Progenitor cell of endocrine pancreas (in vitro differentiated cells): ENCODE results near the gene FZD10. TPM values are rescaled to one million over a fixed set of nuclear protein-coding genes. Genes with fewer than 3 reads are reported as not detected.

Source experiments
- DNase-seq: peaks from one replicate; pipeline ENCODE4 v3.0.0; 2021; ENCODE audit warnings: low spot score; ENCODE audit not compliant: unreplicated experiment
- H3K27ac Mint-ChIP-seq: 2 replicates; pipeline ENCODE4 v1.8.0; 2021; ENCODE audit warnings: mild to moderate bottlenecking, moderate library complexity, mixed read lengths
- H3K27me3 Mint-ChIP-seq: 2 replicates; pipeline ENCODE4 v1.8.0; 2021; ENCODE audit warnings: mixed read lengths
- H3K36me3 Mint-ChIP-seq: 2 replicates; pipeline ENCODE4 v1.8.0; 2022; ENCODE audit warnings: mixed read lengths; ENCODE audit not compliant: insufficient read depth
- H3K4me1 Mint-ChIP-seq: 2 replicates; pipeline ENCODE4 v1.8.0; 2021; ENCODE audit warnings: low read depth, mixed read lengths
- H3K4me3 Mint-ChIP-seq: 2 replicates; pipeline ENCODE4 v1.8.0; 2021; ENCODE audit warnings: low read depth, mild to moderate bottlenecking, moderate library complexity, mixed read lengths
- H3K9me3 Mint-ChIP-seq: 2 replicates; pipeline ENCODE4 v1.8.0; 2021; ENCODE audit warnings: low read depth, mixed read lengths
- CTCF ChIP-seq: fragments of 200-600 bp; sonication (generic); IDR thresholded peaks from one replicate; pipeline ENCODE4 v1.5.0; 2021; ENCODE audit warnings: antibody characterized with exemption, mild to moderate bottlenecking; ENCODE audit not compliant: unreplicated experiment
- total RNA-seq: library from RNA; stranded (reverse); gene quantifications from 2 replicates; pipeline ENCODE4 v1.2.1, GENCODE V29; 2021

FZD10 gene
- total RNA-seq, 1 donor from 2014 or later: 0.24 TPM

- no peaks in the 10 kb centered on the region for H3K4me1 Mint-ChIP-seq
- H3K36me3 Mint-ChIP-seq: no peaks in the 10 kb centered on the region
- no peak overlapping the region for H3K4me3 Mint-ChIP-seq
- H3K27ac Mint-ChIP-seq: no peak overlapping the region
- H3K9me3 Mint-ChIP-seq: no peaks in the 10 kb centered on the region
- DNase-seq: no peak
- TF ChIP-seq CTCF: no peak
- H3K27me3 Mint-ChIP-seq: peaks cover 48% of the 10 kb centered on the region
These were observed 39.9 kb upstream of the FZD10 start for GRCh38 chr12:130122356-130122755.

GRCh38 chr12:130124106-130124505 lies 38.2 kb upstream of the FZD10 start:
- Mint-ChIP-seq H3K27me3 (peaks cover 44% of the 10 kb centered on the region), H3K36me3 (no peaks in the 10 kb centered on the region), H3K4me1 (no peaks in the 10 kb centered on the region)

GRCh38 chr12:130124605-130125244 lies 37.5 kb upstream of the FZD10 start:
- Mint-ChIP-seq H3K4me1 (no peaks in the 10 kb centered on the region), H3K27ac (no peak overlapping the region), H3K9me3 (no peaks in the 10 kb centered on the region), H3K27me3 (peaks cover 46% of the 10 kb centered on the region), H3K4me3 (no peak overlapping the region), H3K36me3 (no peaks in the 10 kb centered on the region)
- no peak for TF ChIP-seq CTCF
- DNase-seq: no peak

More at GRCh38 chr12:130124106-130124505, 38.2 kb upstream of the FZD10 start:
- H3K27ac Mint-ChIP-seq: no peak overlapping the region
- no peak for TF ChIP-seq CTCF
- DNase-seq: no peak
- no peak overlapping the region for H3K4me3 Mint-ChIP-seq
- H3K9me3 Mint-ChIP-seq: no peaks in the 10 kb centered on the region

GRCh38 chr12:130126023-130126432 lies 36.2 kb upstream of the FZD10 start:
- no peak for TF ChIP-seq CTCF
- peaks cover 44% of the 10 kb centered on the region for H3K27me3 Mint-ChIP-seq
- H3K4me1 Mint-ChIP-seq: no peaks in the 10 kb centered on the region
- H3K9me3 Mint-ChIP-seq: no peaks in the 10 kb centered on the region
- H3K4me3 Mint-ChIP-seq: no peak overlapping the region
- no peak for DNase-seq
- no peak overlapping the region for H3K27ac Mint-ChIP-seq
- no peaks in the 10 kb centered on the region for H3K36me3 Mint-ChIP-seq

- Mint-ChIP-seq H3K9me3 (no peaks in the 10 kb centered on the region), H3K27ac (no peak overlapping the region)
- no peak for DNase-seq
These were observed 34.7 kb upstream of the FZD10 start for GRCh38 chr12:130127532-130127911.

More at GRCh38 chr12:130127532-130127911, 34.7 kb upstream of the FZD10 start:
- no peak overlapping the region for H3K4me3 Mint-ChIP-seq
- H3K4me1 Mint-ChIP-seq: no peaks in the 10 kb centered on the region
- H3K27me3 Mint-ChIP-seq: peaks cover 41% of the 10 kb centered on the region
- H3K36me3 Mint-ChIP-seq: no peaks in the 10 kb centered on the region
- TF ChIP-seq CTCF: no peak
